GM12891 (cell line): ENCODE measurements around the gene CCDC154.

Experiments used
- POLR2A ChIP-seq: IDR thresholded peaks from 2 replicates; pipeline ENCODE4 v1.6.1; 2011; ENCODE audit warnings: low read depth, low read length, control low read depth
- POLR2AphosphoS5 ChIP-seq: IDR thresholded peaks from 2 replicates; pipeline ENCODE4 v1.6.1; 2011; ENCODE audit warnings: low read depth, low read length, control low read depth
- SPI1 ChIP-seq: IDR thresholded peaks from 2 replicates; pipeline ENCODE4 v1.6.1; 2011; ENCODE audit warnings: low read depth, low read length, control low read depth
- TAF1 ChIP-seq: IDR thresholded peaks from 2 replicates; pipeline ENCODE4 v1.6.1; 2011; ENCODE audit warnings: low read depth, low read length, control low read depth

DNA sequence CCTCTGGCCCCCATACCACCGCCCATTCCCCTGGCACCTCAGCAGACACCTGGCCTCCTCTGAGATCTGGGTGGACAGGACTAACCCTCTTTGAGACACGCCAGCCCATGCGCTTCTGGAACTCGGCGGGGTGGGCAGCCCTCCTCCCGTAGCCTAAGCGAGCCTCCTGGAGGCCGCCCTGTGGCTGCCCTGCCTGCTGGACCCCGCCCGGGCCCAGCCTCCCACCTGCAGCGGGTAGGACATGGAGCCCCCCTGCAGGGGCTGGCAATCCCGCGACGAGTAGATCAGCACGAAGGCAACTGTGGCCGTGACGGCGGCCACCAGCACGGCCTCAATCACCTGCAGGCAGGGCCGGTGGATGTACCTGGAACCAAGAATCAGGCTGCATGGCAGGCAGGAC is 8.2 kb upstream of the CCDC154 start:
- TF ChIP-seq SPI1 (no peak), POLR2AphosphoS5 (no peak), POLR2A (no peak), TAF1 (no peak)
